Muscle layer of colon (tissue), 2 donors: ENCODE measurements around the gene ZNF319.
A peak's percentile ranks its signal among the peaks of the same experiment; 100 is the strongest.

ENCODE experiments used
- H3K27ac ChIP-seq: one replicate; pipeline ENCODE4 v1.7.0; 2013; ENCODE audit warnings: low read depth, mild to moderate bottlenecking, low read length, moderate library complexity
- H3K27me3 ChIP-seq, 2 donors: one replicate each; pipeline ENCODE4 v1.7.0; 2013; ENCODE audit warnings: low read length in 2 of 2, mild to moderate bottlenecking in 2 of 2; ENCODE audit not compliant: insufficient read depth in 2 of 2, control insufficient read depth in 1 of 2
- H3K36me3 ChIP-seq: one replicate; pipeline ENCODE4 v1.7.0; 2013; ENCODE audit warnings: mild to moderate bottlenecking, low read length; ENCODE audit not compliant: insufficient read depth
- H3K4me1 ChIP-seq: one replicate; pipeline ENCODE4 v1.7.0; 2013; ENCODE audit warnings: mild to moderate bottlenecking, low read length; ENCODE audit not compliant: insufficient read depth
- H3K4me3 ChIP-seq, 2 donors: one replicate each; pipeline ENCODE4 v1.7.0; 2013; ENCODE audit warnings: low read length in 2 of 2, low read depth in 1 of 2, mild to moderate bottlenecking in 1 of 2, moderate library complexity in 1 of 2
- H3K9ac ChIP-seq: one replicate; pipeline ENCODE4 v1.7.0; 2013; ENCODE audit warnings: low read length
- H3K9me3 ChIP-seq: one replicate; pipeline ENCODE4 v1.7.0; 2013; ENCODE audit warnings: mild to moderate bottlenecking, low read length
- donor health status: abdominal sarcoma.
- donor health status: Adenocarcinoma of cecum.

Gene ZNF319

DNA sequence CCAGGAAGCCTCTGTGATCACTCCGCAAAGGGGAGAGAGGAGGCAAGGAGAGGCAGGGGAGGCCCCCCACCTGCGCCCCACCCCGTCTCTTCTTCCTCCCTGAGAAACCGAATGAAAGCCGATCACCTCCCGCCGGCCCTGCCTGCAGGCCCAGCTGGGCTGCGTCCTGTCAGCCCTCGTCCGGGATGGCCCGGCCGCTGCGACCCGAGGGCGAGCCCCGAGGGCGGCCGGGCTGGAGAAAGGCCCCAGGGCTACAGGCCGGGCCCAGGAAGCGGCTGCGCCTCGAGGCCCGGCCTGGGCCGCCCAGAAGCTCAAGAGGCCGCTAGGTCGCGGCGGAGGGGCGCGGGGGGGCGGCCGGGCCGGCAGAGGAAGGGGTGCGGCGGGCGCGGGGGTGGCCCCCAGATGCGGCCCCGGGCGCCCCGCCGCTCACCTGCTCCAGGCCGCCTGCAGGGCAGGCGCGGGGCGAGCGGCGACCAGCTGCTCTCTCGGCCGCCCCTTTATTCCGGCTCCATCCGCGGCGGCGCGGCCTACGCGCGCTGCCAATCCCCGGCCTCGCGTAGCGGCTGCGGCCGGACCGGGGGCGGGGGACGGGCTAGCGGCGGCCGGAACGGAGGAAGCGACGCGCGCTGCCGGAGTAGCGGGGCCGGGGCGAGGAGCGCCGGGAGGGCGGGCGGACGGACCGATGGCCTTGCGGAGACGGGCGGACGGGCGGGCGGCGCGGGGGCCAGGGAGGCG lies at the start of gene ZNF319:
TSS of gene ZNF319 (minus strand) at position 702 of the 735 bp plus-strand sequence. CDS start 2,407 bp downstream, outside the sequence.
- H3K36me3 ChIP-seq, result peaks cover 27% of the 10 kb centered on the region
- peak within 1 kb of the TSS; percentile 87 to 94 for H3K4me3 ChIP-seq
- no peaks in the 10 kb centered on the region for H3K27me3 ChIP-seq
- peak within 1 kb of the TSS; percentile 97 for H3K27ac ChIP-seq
- peak within 1 kb of the TSS; percentile 69 for H3K9ac ChIP-seq
- no peaks in the 10 kb centered on the region for H3K9me3 ChIP-seq
- peaks cover 12% of the 10 kb centered on the region for H3K4me1 ChIP-seq

DNA sequence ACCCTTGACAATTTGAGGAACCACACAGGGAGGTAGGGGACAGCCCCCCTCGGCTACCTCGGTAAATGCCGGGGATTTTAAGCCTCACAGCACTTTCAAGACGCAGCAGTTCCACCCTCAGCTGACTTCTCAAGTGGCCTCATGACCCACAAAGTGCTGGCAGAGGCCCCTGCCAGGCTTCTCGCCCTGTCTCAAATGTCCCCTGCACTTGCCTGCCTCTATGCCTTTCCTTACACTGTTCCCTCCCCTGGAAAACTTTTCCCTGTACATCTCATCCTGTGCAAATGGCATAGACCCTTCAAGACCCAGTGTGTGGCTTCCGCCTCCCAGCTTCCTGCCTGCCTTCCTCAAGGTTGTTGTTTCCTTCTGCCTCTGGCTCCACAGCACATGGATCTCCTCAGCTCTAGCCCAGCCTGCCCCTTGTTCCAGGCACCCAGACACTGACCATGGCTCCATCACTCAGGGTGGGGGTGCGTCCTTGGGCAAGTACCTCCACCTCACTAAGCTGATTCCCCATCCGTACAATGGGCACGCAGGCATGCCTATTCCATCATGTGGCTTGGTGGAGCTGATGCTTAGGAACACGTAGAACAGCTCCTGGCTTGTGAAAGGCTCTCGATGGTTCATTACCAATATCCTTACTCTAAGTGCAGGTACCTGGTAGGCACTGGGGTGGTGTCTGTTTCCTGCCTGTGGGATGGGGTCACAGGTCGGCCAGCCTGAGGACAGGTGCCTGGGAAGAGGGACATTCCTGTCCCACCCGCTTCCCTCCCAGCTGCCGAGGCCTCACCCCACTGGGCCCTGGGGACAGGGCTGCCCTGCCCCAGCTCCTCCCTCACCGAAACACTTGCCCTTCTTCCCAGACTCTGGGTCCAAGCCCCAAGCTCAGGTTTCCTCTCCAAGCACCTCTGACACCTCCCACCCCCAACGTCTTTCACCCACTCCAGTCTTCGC lies 49.0 kb upstream of the ZNF319 start:
- no peak overlapping the region for H3K27ac ChIP-seq
- H3K9ac ChIP-seq, result no peak overlapping the region
- H3K9me3 ChIP-seq, result no peaks in the 10 kb centered on the region
- H3K27me3 ChIP-seq, result no peaks in the 10 kb centered on the region
- H3K4me3 ChIP-seq, result no peak overlapping the region
- no peaks in the 10 kb centered on the region for H3K4me1 ChIP-seq
- no peaks in the 10 kb centered on the region for H3K36me3 ChIP-seq

GRCh38 chr16:58048494-58049231 lies 48.2 kb upstream of the ZNF319 start:
- H3K27me3 ChIP-seq, result no peaks in the 10 kb centered on the region
- no peak overlapping the region for H3K4me3 ChIP-seq
- H3K27ac ChIP-seq, result no peak overlapping the region
- no peak overlapping the region for H3K9ac ChIP-seq
- no peaks in the 10 kb centered on the region for H3K36me3 ChIP-seq
- H3K9me3 ChIP-seq, result no peaks in the 10 kb centered on the region
- H3K4me1 ChIP-seq, result no peaks in the 10 kb centered on the region

GRCh38 chr16:58047557-58048348 lies 47.3 kb upstream of the ZNF319 start:
- Histone ChIP-seq H3K9me3 (no peaks in the 10 kb centered on the region), H3K27me3 (no peaks in the 10 kb centered on the region), H3K27ac (no peak overlapping the region), H3K9ac (no peak overlapping the region), H3K4me1 (no peaks in the 10 kb centered on the region), H3K36me3 (no peaks in the 10 kb centered on the region), H3K4me3 (no peak overlapping the region)

- no peak overlapping the region for H3K27ac ChIP-seq
- H3K4me3 ChIP-seq, result no peak overlapping the region
- no peaks in the 10 kb centered on the region for H3K9me3 ChIP-seq
- no peaks in the 10 kb centered on the region for H3K27me3 ChIP-seq
- H3K36me3 ChIP-seq, result no peaks in the 10 kb centered on the region
- no peaks in the 10 kb centered on the region for H3K4me1 ChIP-seq
- no peak overlapping the region for H3K9ac ChIP-seq
Measured at GRCh38 chr16:58046936-58047335, 46.5 kb upstream of the ZNF319 start.

DNA sequence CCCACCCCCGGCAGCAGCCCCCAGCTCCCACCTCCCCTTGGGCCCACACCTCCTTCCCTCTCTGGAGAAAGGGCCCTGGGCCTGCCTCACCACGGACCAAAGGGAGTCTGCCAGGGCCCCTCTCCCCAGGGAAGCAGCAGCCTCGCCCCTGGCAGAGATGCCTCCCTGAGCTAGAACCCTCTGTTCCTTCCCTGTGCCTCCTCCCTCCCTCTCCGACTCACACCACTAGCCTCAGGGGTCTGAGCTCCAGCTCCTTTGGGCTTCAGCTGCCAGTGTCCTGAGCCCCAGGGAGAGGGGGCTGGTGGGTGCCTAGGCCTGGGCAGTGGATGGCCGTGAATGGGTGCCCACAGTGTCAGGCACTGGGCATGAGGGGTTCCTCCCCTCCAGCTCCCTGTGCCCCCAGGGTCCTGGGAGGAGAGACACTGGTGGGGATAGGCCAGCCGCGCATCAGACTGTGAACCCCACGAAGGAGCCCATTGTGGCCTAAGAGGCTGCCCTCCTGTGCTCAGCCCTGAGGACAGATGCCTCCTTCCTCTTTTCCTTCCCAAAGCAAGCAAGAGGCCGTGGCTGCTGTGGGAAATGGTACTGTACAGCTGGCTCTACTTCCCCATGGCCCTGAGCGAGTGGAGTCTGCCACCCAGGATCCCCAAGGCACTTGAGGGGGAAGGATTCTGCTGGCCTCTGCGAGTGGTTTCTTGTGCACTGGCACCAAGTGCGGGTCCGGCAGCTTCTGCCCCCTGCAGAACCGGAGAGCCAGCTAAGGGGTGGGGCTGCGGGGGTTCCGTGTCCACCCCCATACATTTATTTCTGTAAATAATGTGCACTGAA lies 45.8 kb upstream of the ZNF319 start:
- Histone ChIP-seq H3K9ac (no peak overlapping the region), H3K4me3 (no peak overlapping the region), H3K4me1 (no peaks in the 10 kb centered on the region), H3K9me3 (no peaks in the 10 kb centered on the region), H3K36me3 (no peaks in the 10 kb centered on the region), H3K27me3 (no peaks in the 10 kb centered on the region), H3K27ac (no peak overlapping the region)

DNA sequence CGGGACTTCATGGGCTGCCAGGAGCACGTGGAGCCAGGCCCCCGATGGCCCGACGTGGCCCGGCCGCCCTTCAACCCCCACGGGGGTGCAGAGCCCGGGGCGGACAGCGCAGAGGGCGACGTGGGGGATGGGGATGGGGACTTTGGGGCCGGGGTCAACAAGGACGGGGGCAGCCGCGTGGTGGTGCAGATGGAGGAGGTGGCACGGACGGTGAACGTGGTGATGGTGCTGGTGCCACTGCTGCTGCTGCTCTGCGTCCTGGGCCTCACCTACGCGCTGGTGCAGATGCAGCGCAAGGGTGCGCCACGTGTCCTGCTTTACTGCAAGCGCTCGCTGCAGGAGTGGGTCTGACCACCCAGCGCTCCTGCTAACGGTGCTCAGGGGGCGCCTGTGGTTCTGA lies 44.6 kb upstream of the ZNF319 start:
- no peaks in the 10 kb centered on the region for H3K4me1 ChIP-seq
- H3K9me3 ChIP-seq, result no peaks in the 10 kb centered on the region
- H3K4me3 ChIP-seq, result no peak overlapping the region
- H3K27ac ChIP-seq, result no peak overlapping the region
- H3K36me3 ChIP-seq, result no peaks in the 10 kb centered on the region
- H3K9ac ChIP-seq, result no peak overlapping the region
- no peaks in the 10 kb centered on the region for H3K27me3 ChIP-seq

DNA sequence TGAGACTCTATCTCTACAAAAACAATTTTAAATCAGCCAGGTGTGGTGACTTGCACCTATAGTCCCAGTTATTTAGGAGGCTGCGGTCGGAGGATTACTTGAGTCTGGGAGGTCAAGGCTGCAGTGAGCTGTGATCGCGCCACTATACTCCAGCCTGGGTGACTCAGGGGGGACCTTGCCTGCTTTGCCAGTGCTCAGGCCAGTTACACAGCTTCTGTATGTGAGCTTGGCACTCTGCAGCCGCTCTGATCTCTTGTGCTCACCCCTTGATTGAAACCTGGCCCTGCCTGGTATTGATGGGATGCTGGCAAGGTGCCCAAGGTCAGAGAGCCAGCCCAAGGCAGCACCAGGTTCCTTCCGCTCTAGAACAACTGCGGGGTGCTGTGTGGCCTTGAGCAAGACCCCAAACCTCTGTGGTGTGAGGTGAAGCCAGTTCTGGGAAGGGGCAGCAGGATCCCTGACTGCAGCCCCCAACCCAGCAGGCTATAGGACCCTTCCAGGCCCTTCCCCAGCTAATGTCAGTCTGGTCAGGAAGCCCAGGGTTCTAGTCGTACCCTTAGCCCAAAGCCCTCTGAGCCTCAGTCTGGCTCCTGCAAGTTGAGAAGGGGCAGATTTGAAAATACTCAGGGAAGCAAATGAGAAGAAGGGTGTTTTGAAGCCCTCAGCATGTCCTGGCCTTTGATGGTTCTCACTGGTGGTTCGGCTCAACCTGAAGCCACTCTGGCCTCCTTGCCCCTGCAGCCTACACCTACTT lies 44.0 kb upstream of the ZNF319 start:
- no peaks in the 10 kb centered on the region for H3K4me1 ChIP-seq
- H3K27ac ChIP-seq, result no peak overlapping the region
- H3K36me3 ChIP-seq, result no peaks in the 10 kb centered on the region
- no peaks in the 10 kb centered on the region for H3K9me3 ChIP-seq
- H3K27me3 ChIP-seq, result no peaks in the 10 kb centered on the region
- no peak overlapping the region for H3K9ac ChIP-seq
- H3K4me3 ChIP-seq, result no peak overlapping the region

GRCh38 chr16:58043571-58044155 lies 43.2 kb upstream of the ZNF319 start:
- Histone ChIP-seq H3K27ac (no peak overlapping the region), H3K4me3 (no peak overlapping the region), H3K36me3 (peaks cover 3% of the 10 kb centered on the region), H3K9ac (no peak overlapping the region), H3K9me3 (no peaks in the 10 kb centered on the region), H3K4me1 (no peaks in the 10 kb centered on the region), H3K27me3 (no peaks in the 10 kb centered on the region)
